M059J (cell line): Measurements from ENCODE around the gene SLCO2B1. TPM values are rescaled to one million over a fixed set of nuclear protein-coding genes. Genes with fewer than 3 reads are reported as not detected.

Experiments used
- DNase-seq: peaks from one replicate; pipeline ENCODE4 v3.0.0-alpha.2; 2012; ENCODE audit warnings: low read depth
- total RNA-seq: library from RNA; depleted of rRNA; stranded (reverse); fragments of >200 nt; shearing (Covaris generic); gene quantifications from 2 replicates; pipeline ENCODE4 v1.2.3, GENCODE V29; 2014

Gene SLCO2B1
- total RNA-seq, 1 experiment from 2014 or later, result 0.74 TPM

- no peak for DNase-seq
These were observed 5.5 kb upstream of the SLCO2B1 start for GRCh38 chr11:75145196-75145971.

GRCh38 chr11:75145972-75146519, 4.9 kb upstream of the SLCO2B1 start:
- DNase-seq, result no peak

- no peak for DNase-seq
These were observed 4.2 kb upstream of the SLCO2B1 start for GRCh38 chr11:75146711-75147110.

DNA sequence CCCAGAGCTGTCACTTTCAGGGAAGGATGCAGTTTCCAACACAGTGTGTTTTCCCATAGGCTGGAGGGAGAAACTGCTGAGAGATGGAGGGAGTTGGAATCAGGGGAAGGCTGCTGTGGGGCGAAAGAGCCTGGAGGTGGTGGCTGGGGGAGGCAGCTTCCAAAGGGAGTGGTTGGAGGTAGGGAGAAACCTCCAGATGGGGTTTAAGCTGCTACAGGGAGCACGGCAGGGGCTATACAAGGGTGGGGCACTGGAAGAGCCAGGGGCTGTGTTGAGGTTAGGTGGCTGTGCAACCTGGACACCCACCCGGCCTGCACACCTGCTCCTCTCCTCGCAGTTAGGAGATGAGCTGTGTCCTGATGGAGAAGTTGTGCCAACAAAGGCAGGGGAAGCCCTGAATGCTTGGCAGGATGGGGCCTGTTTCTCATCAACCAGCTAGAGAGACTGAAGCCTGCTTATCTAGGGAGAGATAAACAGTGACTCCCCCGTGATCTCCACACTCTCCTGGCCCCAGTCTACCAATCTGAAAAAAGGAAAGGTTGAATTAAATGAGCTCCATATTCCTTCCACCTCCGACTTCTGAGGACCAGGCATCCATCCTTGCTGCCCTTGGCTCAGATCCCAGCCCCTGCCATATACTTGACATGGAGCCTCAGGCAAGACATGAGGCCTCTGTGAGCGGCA, 3.6 kb upstream of the SLCO2B1 start:
- no peak for DNase-seq

GRCh38 chr11:75147875-75148263, 3.0 kb upstream of the SLCO2B1 start:
- DNase-seq, result no peak

DNA sequence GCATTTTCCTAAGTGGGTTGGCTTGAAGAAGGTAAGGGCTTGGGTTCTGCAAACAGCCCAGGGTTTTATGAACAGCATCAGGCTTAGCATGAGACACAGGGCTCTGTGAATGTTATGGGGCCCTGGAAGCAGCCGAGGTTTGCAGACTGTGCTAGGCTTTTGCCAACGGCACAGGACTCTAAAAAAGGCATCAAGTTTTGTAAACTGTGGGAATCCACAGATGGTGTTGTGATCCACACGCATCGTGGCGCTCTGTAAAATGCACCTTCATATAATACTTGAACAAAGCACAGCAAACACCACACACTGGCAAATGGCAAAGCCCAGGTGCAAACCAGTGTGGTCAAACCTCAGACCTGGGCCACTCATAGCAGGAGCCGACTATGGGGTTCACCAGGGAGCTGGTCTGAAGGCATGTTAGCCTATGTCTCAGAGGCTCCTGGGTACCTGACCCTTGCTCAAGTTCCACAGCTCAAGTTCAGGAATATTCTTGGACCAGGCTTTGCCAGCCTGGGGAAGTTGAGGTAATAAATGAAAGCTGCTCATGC, 2.4 kb upstream of the SLCO2B1 start:
- no peak for DNase-seq

DNA sequence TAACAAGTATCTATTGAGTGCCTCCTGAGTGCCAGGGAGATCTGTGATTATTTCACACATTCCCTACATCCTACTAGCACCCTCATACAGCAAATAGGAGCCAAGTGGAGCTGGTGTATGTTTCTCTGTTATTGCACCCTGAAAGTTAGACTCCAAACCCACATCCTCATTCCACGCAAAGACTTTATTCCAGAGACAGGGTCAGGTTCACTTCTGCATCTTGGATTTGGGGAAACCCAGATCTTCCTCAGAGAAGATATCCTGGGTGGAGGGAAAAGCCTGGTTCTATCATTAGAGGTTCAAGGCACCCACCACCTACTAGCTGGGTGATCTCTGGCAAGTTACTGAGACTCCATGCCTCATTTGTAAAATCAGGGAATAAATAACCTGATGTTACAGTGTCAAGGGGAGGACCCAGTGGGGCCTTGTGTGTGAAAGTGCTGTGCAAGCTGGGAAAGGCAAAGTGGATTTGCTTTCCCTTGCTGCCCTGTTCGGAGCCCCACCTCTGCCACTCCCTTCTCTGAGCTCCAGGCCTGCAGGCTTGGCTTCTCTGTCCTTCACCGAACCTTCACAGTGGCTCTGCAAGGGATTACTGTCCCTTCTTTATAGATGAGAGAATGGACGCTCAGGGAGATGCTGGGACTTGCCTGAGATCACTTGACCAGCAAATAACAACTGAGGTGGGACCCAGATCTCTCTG, 991 bp upstream of the SLCO2B1 start:
- DNase-seq, result no peak

- DNase-seq, result no peak
These were observed 590 bp downstream of the SLCO2B1 start for GRCh38 chr11:75151346-75152047.

- no peak for DNase-seq
These were observed 1.2 kb downstream of the SLCO2B1 start for GRCh38 chr11:75152090-75152489.

DNA sequence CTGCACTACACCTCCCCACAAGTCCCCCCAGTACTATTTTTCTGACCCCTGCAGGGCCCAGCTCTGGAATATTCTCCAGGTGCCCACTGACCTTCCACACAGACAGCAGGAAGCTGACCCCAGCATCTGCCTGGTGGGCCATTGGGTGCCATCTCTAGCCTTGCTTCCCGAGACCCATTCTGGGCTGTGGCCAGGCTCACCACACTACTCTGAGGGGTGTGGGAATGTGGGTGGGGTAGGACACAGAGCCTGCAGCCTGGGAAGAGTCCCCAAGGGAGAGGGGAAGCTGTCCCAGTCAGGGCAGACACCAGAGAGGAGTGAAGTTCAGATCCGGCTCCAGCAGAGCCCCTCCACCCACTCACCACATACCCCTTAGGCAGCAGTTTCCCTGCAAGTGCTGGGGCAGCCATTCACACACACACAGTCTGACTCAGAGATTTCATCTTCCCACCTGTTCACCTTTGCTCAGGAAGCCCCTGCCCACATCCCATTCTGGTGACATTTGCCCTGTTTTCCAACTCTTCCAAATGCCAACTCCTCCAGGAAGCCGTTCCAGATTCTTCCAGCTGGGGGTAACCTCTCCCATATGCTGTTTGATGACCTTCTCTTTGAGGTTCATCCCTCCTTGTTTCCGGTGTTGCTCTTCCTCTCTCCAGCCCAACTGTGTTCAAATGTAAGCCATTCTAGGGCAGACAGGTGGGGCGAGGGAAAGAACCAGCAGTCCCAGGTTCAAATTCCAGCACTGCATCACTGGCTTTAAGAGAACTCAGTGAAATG, 1.9 kb downstream of the SLCO2B1 start:
- no peak for DNase-seq

GRCh38 chr11:75154646-75155569, 4.0 kb downstream of the SLCO2B1 start:
- no peak for DNase-seq

DNA sequence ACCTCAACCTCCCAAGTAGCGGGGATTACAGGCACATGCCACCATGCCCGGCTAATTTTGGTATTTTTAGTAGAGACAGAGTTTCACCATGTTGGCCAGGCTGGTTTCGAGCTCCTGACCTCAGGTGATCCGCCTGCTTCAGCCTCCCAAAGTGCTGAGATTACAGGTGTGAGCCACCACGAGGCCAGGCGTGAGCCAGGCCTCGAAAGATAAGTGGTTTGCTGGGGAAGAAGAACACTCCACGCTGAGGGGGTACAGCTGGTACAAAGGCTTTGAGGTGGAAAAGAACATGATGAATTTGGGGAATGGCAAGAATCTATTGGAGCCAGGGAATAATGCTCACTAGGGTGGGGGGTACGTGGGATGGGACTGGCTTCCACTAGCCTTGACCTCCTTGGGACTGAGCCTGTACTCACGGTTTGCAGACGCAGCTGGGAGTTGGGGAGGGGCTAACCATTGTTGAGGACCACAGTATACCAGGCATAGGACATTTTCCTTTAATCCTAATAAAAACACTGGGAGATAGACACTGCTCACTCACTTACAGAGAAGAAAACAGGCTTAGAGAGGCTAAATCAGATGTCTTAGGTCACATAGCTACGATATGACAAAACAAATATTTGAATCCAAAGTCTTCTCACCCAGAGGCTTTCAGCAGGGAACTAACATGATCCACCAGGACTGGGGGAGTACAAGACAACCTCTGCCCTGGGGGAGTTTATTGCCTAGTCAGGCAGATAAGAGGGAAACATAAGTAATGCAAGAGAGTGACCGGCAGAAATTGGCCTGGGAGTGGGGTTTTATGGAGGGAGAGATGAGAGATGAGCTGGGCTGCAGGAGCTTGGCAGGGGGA, 4.9 kb downstream of the SLCO2B1 start:
- peak; percentile 40 for DNase-seq

GRCh38 chr11:75158241-75158640, 7.3 kb downstream of the SLCO2B1 start:
- DNase-seq, result no peak

GRCh38 chr11:75158696-75159150, 7.8 kb downstream of the SLCO2B1 start:
- DNase-seq, result no peak

- no peak for DNase-seq
These were observed 8.4 kb downstream of the SLCO2B1 start for GRCh38 chr11:75159151-75159953.

DNA sequence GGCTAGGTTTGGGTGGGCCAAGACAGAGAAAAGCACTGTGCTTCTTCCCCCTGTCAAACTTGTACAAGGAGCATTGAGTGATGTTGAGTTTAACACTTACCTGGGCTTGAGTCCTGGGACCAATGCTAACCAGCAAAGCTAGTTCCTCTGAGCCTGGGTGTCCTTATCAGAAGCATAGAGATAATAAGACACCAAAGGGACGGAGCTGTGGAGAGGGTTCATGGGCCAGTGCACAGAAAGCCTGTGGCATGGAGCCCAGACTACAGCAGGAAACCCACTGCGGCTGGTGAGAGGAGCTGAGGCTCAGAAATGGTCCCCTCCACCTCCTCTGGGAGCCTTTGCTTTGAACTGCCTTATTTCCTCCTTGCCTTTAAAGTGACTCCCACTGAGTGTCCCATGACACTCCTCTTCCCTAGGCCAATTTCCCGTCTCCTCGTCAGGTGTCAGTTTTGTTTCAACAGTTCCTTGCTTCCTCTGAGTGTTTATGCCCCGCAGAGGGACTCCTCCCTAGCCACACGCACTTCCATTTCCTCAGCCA, 9.4 kb downstream of the SLCO2B1 start:
- peak; percentile 9 for DNase-seq

GRCh38 chr11:75160880-75161279, 10.0 kb downstream of the SLCO2B1 start:
- no peak for DNase-seq
